NCI-H1048 (cell line): Measurements from ENCODE around the gene MSTO1.
"Not testable (repeated sequence)": the region's sequence is repeated elsewhere in the genome, so short reads cannot be mapped to it uniquely, and the experiment has no call there.

Experiments
- DNase-seq: peaks from one replicate; lab custom pipeline; 2025; lab: John Stamatoyannopoulos, UW

MSTO1 gene

GRCh38 chr1:155613226-155613625 lies 3.2 kb downstream of the MSTO1 start:
- DNase-seq = not testable (repeated sequence)

DNA sequence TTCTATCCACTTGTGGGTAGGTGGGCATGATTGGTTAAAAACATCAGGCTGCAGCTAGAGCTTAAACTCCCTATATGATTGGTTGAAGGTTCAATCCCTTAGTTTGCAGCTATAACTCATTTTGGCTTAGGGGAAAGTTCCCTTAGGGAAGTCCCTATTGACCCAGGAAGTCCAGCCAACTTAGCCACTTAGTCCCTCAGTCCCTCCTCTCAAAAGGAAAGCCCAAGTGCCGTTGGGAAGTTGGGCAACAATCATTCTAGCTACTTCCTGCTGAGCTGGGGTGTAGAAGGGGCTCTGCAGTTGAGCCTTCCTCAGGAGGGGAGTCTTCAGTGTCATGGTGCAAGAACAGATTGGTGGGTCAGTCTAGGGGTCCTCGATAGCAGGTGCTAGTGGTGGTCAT lies 12.2 kb downstream of the MSTO1 start:
- no peak for DNase-seq

- DNase-seq = no peak
Measured at GRCh38 chr1:155623357-155623756, 13.3 kb downstream of the MSTO1 start.

GRCh38 chr1:155626428-155626827 lies 16.4 kb downstream of the MSTO1 start:
- not testable (repeated sequence) for DNase-seq

DNA sequence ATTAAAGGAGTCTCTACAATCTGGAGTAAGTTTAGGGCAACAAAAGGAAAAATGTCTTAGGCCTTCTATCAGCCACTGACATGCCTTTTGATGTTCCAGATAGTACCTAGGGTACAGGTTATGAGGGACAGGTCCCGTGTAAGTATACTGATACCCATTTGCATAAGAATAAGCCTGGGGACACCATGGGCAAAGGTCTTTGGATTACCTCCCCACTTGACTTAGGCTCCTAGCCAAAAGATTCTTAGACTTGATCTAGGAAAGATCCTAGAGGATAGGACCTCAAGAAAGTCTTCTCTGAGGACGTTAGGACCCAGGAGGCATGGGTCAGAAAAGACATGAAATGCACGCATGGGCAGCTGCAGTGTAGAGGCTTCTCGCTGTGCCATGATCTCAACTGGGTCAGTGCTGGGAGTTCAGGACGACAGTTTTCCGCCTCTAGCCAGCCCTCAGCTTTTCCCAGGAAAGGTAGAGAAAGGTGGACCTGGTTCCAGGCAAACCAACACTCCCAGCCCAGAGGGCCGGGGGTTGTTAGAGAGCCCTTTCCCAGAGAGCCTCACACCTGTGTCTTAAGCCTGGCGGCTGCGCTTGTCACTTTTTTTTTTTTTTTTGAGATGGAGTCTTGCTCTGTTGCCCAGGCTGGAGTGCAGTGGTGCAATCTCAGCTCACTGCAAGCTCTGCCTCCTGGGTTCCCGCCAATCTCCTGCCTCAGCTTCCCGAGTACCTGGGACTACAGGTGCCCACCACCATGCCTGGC lies 26.6 kb downstream of the MSTO1 start:
- DNase-seq = no peak

- DNase-seq = no peak
Measured at GRCh38 chr1:155640367-155640766, 30.3 kb downstream of the MSTO1 start.

GRCh38 chr1:155642559-155643180 lies 32.7 kb downstream of the MSTO1 start:
- DNase-seq = not testable (repeated sequence)

GRCh38 chr1:155643230-155643629 lies 33.2 kb downstream of the MSTO1 start:
- DNase-seq = no peak

- no peak for DNase-seq
Measured at GRCh38 chr1:155645034-155645598, 35.1 kb downstream of the MSTO1 start.

- no peak for DNase-seq
Measured at GRCh38 chr1:155645648-155646047, 35.6 kb downstream of the MSTO1 start.

- no peak for DNase-seq
Measured at GRCh38 chr1:155646307-155646706, 36.3 kb downstream of the MSTO1 start.

DNA sequence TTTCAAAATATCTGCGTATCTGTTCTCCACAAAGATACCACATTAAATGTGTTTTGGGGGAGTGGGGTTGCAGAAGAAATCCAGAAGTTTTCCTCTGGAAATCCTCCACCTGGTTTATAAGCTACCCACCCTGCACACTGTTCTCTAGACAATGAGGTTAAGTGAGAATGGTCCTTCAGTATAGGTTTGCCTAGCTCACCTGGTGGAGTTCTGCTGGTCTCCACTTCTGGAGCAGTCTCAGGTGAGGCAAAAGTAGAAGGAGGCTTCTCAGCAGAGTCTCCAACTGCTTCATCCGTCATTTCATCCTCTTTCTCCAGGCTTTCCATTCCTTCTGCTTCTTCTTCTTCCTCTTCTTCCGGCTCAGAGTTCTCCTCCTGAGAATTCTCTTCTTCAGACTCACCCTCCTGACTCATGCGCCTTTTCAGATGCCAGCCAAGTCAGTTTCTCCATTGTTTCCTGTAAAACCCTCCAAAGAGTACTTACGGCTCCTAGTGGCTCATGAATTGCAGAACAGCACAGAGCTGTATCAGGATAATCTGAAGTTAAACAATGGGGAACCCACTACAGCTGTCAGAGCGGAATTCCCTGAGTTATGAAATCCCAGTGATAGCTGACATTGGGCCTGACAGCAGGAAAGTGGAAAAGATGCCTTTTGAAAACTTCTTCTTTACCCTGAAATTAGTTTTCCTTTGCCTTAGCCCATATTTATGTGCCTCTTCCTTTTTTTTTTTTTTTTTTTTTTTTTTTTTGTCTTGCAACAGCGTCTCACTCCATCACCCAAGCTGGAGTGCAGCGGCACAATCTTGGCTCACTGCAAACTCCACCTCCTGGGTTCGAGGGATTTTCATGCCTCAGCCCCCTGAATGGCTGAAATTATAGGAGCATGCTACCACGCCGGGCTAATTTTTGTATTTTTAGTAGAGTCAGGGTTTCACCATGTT lies 38.5 kb downstream of the MSTO1 start:
- no peak for DNase-seq

GRCh38 chr1:155649676-155650075 lies 39.7 kb downstream of the MSTO1 start:
- DNase-seq = no peak

- no peak for DNase-seq
Measured at GRCh38 chr1:155650231-155650757, 40.3 kb downstream of the MSTO1 start.

GRCh38 chr1:155651861-155652661 lies 42.0 kb downstream of the MSTO1 start:
- DNase-seq = no peak

- DNase-seq = no peak
Measured at GRCh38 chr1:155652951-155653350, 42.9 kb downstream of the MSTO1 start.

DNA sequence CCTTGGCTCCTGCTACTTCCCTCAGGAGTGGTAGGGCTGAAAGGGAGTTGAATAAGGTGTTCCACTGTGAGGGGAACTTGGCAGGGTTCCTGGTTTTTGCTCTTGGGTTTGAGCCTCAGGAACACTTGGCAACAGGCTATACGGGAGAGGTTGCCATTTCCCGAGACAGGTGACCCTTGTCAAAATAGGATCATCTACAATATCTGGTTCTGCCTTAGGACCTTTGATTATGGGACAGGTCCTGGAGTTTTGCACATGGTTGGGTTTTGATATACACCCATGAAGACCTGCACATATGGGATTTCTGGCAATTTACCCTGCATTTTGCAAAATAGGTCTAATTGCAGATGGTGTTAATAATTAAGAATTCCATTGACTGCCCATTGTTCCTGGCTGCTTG lies 47.4 kb downstream of the MSTO1 start:
- DNase-seq = no peak

DNA sequence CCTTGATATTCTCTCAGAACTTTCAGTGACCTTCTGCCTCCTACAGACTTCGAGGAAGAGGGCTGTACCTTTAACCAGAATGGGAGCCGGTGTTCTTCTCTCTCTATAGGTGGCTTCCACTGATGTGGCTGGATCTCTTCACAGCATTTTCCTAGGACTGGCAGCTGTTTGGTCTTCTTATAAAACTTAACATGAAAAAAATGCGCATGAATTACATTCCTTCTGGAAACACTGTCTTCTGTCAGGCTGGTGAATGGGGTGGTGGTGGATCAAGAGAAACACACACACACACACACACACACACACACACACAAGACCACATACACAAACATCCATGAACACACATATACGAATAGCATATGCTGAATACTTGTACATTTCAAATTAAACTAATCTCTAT lies 51.2 kb downstream of the MSTO1 start:
- not testable (repeated sequence) for DNase-seq
